Ishikawa (cell line): ENCODE results near the gene RAX2.

Experiments used
- CEBPB ChIP-seq: IDR thresholded peaks from 2 replicates; pipeline ENCODE4 v1.6.1; 2012
- CREB1 ChIP-seq: IDR thresholded peaks from 2 replicates; pipeline ENCODE4 v1.6.1; 2012; ENCODE audit warnings: low read depth
- EGR1 ChIP-seq: IDR thresholded peaks from 2 replicates; pipeline ENCODE4 v1.6.1; 2012
- EP300 ChIP-seq: IDR thresholded peaks from 2 replicates; pipeline ENCODE4 v1.6.1; 2012; ENCODE audit warnings: borderline replicate concordance
- FOXM1 ChIP-seq: IDR thresholded peaks from 2 replicates; pipeline ENCODE4 v1.6.1; 2012; ENCODE audit warnings: low read depth, borderline replicate concordance
- MAX ChIP-seq: IDR thresholded peaks from 2 replicates; pipeline ENCODE4 v1.6.1; 2012
- NFIC ChIP-seq: IDR thresholded peaks from 2 replicates; pipeline ENCODE4 v1.6.1; 2012
- RAD21 ChIP-seq: IDR thresholded peaks from 2 replicates; pipeline ENCODE4 v1.6.1; 2012; ENCODE audit warnings: low read depth
- REST ChIP-seq: IDR thresholded peaks from 2 replicates; pipeline ENCODE4 v1.6.1; 2012; ENCODE audit warnings: low read depth, mild to moderate bottlenecking
- TAF1 ChIP-seq: IDR thresholded peaks from 2 replicates; pipeline ENCODE4 v1.6.1; 2012; ENCODE audit warnings: low read depth, mild to moderate bottlenecking
- TCF12 ChIP-seq: IDR thresholded peaks from 2 replicates; pipeline ENCODE4 v1.6.1; 2012; ENCODE audit warnings: low read depth
- TEAD4 ChIP-seq: IDR thresholded peaks from 2 replicates; pipeline ENCODE4 v1.6.1; 2012
- USF1 ChIP-seq: IDR thresholded peaks from 2 replicates; pipeline ENCODE4 v1.6.1; 2012
- YY1 ChIP-seq: IDR thresholded peaks from 2 replicates; pipeline ENCODE4 v1.6.1; 2012; ENCODE audit warnings: low read depth
- ZBTB7A ChIP-seq: IDR thresholded peaks from 2 replicates; pipeline ENCODE4 v1.6.1; 2012; ENCODE audit warnings: low read depth

The RAX2 gene

GRCh38 chr19:3768748-3769099 is 3.3 kb downstream of the RAX2 start:
- TF ChIP-seq MAX (no peak), EGR1 (no peak), ZBTB7A (no peak), TAF1 (no peak), FOXM1 (no peak), TCF12 (no peak)

GRCh38 chr19:3768015-3768747 is 3.8 kb downstream of the RAX2 start:
- no peak for TF ChIP-seq TAF1
- no peak for TF ChIP-seq CREB1
- TF ChIP-seq FOXM1 = no peak
- no peak for TF ChIP-seq EGR1
- no peak for TF ChIP-seq EP300
- no peak for TF ChIP-seq REST
- no peak for TF ChIP-seq USF1
- TF ChIP-seq ZBTB7A = no peak
- TF ChIP-seq RAD21 = no peak

- no peak for TF ChIP-seq FOXM1
- TF ChIP-seq ZBTB7A = no peak
- TF ChIP-seq MAX = no peak
- TF ChIP-seq CREB1 = no peak
- no peak for TF ChIP-seq TAF1
- no peak for TF ChIP-seq USF1
Measured at GRCh38 chr19:3767050-3767449, 5.0 kb downstream of the RAX2 start.

GRCh38 chr19:3766520-3766919 is 5.5 kb downstream of the RAX2 start:
- no peak for TF ChIP-seq TEAD4
- no peak for TF ChIP-seq YY1
- no peak for TF ChIP-seq TAF1
- TF ChIP-seq TCF12 = no peak
- TF ChIP-seq ZBTB7A = no peak
- no peak for TF ChIP-seq MAX
- TF ChIP-seq EGR1 = no peak
- no peak for TF ChIP-seq FOXM1
- no peak for TF ChIP-seq REST
- no peak for TF ChIP-seq RAD21
- no peak for TF ChIP-seq USF1
- TF ChIP-seq CEBPB = no peak
- TF ChIP-seq EP300 = no peak
- no peak for TF ChIP-seq CREB1
- TF ChIP-seq NFIC = no peak

- TF ChIP-seq RAD21 (no peak), CEBPB (no peak), EGR1 (no peak)
Measured at GRCh38 chr19:3765121-3765520, 6.9 kb downstream of the RAX2 start.

GRCh38 chr19:3762501-3763459 is 9.2 kb downstream of the RAX2 start, which contains the start of gene MRPL54:
Gene MRPL54, plus strand, starts transcription at chr19:3762682. Its CDS starts 19 bp downstream, at chr19:3762701.
- TF ChIP-seq RAD21 = no peak
- TF ChIP-seq FOXM1 = no peak
- 0 out of 2 replicates have a peak, but pooled peaks have one; percentile 12 for TF ChIP-seq EGR1
- no peak for TF ChIP-seq ZBTB7A
- TF ChIP-seq CREB1 = peak; percentile 90
- TF ChIP-seq YY1 = peak; percentile 90
- peak; percentile 85 for TF ChIP-seq TAF1
- TF ChIP-seq MAX = peak; percentile 67
- no peak for TF ChIP-seq REST
- TF ChIP-seq TCF12 = 0 out of 2 replicates have a peak, but pooled peaks have one; percentile 15
- TF ChIP-seq EP300 = no peak
- TF ChIP-seq CEBPB = peak; percentile 53
- TF ChIP-seq NFIC = peak; percentile 33; the same call in 1 of the 2 replicates
- peak; percentile 46; the same call in 1 of the 2 replicates for TF ChIP-seq USF1
